GM19035 (cell line): ENCODE results near the gene ING3.
"Not testable (repeated sequence)": the region's sequence is repeated elsewhere in the genome, so short reads cannot be mapped to it uniquely, and the experiment has no call there.

Experiments used
- ATAC-seq: cut with Tn5 transposase; IDR thresholded peaks from one replicate; pipeline ENCODE4 v1.9.1; 2021; ENCODE audit not compliant: unreplicated experiment

Gene ING3

GRCh38 chr7:120949393-120949911 lies 1.1 kb upstream of the ING3 start:
- no peak for ATAC-seq

GRCh38 chr7:120949998-120950538 lies 509 bp upstream of the ING3 start:
- no peak for ATAC-seq

- ATAC-seq = no peak
These were observed 727 bp downstream of the ING3 start for GRCh38 chr7:120951309-120951699.

DNA sequence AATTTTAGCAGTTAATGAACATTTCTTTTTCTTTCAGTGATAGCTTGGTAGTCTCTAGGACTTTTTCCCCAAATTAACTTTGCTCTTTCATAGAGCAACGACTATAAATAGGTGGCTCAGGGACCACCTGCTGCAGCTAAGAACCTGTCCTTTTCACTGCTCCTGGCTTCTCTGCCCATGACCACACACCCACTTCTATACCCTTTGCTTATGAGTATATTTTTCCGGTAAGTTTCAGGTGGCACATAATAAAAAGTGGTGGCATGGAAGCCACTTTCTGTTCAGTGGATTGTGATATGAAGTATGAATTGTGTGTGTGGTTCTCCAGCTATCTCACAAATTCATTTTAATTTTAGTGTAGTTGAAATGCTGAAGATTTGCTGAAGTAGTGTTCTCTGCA lies 1.2 kb downstream of the ING3 start:
- no peak for ATAC-seq

DNA sequence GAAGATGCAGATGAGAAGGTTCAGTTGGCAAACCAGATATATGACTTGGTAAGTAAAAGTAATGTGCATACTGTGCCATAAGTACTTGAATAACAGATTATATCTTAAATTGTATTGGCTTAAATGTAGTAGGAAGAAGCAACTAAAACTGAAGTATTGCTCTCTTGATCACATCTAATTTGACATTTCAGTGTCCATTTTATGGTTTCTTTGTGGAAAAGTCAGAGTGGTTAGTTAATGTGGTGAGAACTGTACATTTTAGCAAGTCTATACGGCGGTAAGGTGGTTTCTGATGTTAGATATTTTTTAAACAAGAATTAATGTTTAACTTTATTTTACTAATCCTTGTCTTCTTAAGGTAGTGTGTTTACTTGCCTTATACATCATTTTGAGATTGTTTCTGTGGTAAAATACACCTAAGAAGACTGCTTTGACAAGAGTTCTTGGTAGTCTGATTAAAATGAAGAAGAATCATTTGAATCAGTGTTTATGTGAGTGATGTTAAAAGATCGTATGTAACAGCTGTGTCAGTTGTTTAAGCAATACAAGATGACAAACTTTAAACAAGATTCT lies 5.1 kb downstream of the ING3 start:
- no peak for ATAC-seq

DNA sequence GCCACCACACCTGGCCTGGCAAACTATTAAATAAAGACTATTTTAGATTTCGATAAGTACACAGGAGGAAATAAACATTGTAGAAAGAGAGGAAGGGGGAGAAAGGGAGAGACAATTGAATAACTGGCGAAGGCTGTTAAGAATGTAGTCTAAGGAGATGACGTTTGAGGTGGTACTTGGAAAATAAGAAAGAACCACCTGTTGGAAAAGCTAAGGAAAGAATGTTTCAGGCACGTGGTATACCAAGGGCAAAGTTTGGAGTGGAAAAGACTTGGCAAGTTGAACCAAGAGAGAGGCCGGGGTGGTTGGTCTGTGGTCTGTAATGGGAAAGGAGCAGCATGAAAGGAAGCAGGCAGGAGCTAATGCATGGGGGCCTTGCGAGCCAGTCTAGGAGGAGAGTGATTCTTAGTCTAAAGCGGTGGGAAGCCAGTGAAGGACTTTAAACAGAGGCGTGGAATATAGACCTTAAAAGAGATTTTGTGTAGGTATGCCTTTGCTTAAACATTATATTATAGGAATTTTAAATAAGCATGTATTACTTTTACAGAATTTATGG lies 9.4 kb downstream of the ING3 start:
- no peak for ATAC-seq

DNA sequence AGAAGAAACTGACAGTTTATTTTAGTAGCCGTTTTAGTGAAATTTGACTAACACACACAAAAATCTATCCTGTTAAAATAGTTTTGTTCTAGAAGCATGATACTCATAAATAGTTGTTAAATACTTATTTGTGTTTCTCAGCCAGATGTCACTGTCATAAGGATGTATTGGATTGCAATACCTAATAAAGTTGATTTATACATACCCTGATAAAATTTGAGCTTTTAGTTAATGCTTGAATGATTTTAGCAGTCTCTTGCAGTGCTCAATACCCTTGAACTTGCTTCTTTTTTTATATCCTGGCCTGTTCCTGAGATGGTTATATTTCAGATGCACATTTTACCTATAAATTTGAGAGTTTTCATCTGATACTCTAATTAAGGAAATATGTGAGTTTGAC lies 10.1 kb downstream of the ING3 start:
- no peak for ATAC-seq

- ATAC-seq = no peak
These were observed 11.1 kb downstream of the ING3 start for GRCh38 chr7:120961638-120962173.

DNA sequence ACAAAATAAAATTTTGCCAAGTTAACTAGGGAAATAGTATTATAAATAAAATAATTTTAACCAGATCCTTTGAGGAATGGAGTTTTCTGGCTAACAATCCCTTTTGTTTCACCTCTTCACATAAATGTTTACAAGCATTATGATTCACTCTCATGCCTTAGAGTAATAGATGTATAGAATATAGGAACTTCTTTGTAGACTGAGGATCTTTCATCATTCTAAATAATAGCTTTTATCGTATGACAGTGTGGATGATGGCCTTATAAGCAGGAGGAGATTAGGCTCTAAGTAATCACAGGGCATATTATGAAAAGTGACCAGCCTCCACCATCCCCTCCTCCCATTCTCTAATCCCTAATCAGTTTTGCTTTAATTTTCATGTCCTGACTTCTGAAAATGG lies 13.5 kb downstream of the ING3 start:
- ATAC-seq = no peak

- no peak for ATAC-seq
These were observed 16.4 kb downstream of the ING3 start for GRCh38 chr7:120966961-120967360.

- no peak for ATAC-seq
These were observed 23.3 kb downstream of the ING3 start for GRCh38 chr7:120973849-120974248.

DNA sequence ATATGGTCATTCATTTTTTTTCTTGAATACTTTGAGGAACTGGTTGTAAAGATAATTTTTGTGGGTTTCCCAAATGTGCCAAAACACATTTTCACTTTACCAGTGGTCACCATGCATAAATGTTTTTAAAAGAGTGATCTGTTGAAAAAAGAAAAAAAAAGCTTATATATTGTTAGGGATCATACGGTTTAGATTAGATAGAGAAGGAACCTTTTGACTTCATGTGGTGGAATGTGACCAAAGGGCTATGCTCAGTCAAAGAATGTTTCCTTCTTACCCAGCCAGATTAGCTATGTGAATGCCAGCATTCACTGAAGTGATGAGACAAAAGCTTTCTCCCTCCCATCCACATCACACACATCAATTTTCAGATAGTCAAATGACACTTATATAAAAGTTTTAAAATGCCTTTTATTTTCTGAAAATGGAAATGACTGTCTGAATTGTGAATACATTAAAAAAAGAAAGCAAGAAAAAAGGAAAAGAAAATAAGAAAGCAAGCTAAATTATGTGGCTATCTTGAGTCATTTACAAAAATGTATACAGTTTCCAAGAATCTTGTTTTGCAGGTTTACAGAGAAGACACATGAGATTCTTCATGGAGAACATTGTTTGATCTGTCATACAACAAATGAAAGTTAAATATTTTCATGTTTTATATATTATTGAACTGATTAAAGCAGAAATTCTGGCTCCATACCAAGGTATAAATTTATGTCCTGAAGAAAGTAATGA lies 29.4 kb downstream of the ING3 start:
- no peak for ATAC-seq

GRCh38 chr7:120981117-120981516 lies 30.5 kb downstream of the ING3 start:
- ATAC-seq = no peak

DNA sequence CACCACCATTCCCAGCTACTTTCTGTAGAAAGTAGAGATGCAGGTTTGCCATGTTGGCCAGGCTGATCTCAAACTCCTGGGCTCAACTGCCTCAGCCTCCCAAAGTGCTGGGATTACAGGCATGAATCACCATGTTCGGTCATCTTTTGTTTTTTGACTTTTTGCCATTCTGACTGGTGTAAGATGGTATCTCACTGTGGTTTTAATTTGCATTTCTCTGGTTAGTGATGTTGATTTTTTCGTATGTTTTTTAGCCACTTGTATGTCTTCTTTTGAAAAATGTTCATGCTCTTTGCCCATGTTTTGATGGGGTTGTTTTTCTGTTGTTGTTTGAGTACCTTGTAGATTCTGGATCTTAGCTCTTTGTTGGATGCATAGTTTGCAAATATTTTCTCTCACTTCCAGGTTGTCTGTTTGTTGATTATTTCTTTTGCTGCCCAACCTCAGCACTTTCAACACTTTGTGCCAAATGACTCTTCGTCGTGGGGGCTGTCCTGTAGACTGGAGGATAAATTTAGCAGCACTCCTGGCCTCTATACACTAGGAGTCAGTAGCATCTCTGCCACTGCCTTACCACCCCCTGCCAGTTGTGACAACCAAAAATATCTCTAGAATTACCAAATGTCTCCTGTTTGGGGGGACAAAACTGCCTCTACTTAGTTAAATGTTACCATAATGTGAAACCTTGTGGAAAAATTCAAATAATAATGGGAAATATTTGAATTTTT lies 31.5 kb downstream of the ING3 start:
- no peak for ATAC-seq

GRCh38 chr7:120983592-120983991 lies 33.0 kb downstream of the ING3 start:
- not testable (repeated sequence) for ATAC-seq

GRCh38 chr7:120984406-120984805 lies 33.8 kb downstream of the ING3 start:
- ATAC-seq = no peak

- ATAC-seq = no peak
These were observed 34.7 kb downstream of the ING3 start for GRCh38 chr7:120985130-120985758.

DNA sequence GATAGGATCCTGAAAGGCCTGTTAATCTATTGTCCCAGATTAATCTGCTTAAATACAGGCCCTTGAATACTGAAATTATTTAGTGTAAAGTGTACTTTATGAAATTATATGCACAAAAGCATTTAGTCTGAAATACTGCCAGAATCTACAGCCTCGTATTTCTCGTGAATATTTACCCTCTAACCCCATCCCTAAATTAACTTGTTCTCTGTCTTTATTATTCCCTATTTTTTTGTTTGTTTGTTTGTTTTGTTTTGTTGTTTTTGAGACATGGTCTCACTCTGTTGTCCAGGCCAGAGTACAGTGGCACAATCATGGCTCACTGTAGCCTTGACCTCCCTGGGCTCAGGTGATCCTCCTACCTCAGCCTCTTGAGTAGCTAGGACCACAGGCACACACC lies 35.3 kb downstream of the ING3 start:
- ATAC-seq = no peak

DNA sequence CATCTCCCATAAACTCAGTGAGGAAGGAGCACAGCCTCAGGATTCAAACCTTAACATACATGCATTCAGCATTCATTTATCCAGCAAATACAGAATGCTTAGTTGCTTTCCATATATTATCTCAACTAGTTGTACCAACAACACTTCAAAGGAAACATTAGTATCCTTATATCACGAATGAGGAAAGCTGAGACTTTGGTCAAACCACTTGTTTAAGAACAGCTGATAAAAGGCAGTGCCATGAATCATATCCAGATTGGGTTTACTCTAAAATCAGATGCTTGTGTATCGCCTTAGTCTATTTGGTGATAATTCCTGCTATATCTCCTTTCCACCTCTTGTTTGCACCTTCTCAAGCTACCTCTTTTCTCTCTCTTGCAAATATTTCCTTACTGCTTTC lies 36.1 kb downstream of the ING3 start:
- ATAC-seq = no peak

DNA sequence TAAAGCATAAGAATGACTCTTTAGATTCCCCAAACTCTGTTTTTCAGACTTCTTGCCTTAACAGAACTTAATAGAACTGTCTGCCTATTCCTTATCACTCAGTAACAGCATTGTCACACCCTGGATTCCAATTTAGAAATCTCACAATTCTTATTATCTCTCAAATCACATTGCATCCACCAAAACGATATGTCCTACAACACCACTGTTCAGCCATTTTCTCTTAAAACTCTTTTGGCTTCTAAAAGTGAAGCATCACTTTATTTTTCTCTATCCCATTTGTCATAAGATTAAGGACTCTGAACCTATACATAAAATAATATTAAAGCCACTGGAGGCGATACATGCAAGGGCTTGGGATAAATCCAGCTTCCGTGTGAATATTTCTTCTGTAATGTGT lies 36.7 kb downstream of the ING3 start:
- ATAC-seq = no peak
